NCI-H1694 treated with DMSO at 0.1 percent for 48 hours (cell line): ENCODE measurements around the gene CRNN.

ENCODE experiments used
- DNase-seq: peaks from one replicate; lab custom pipeline; 2025; lab: John Stamatoyannopoulos, UW

Gene CRNN

GRCh38 chr1:152413909-152414308 lies at the start of gene CRNN:
TSS of gene CRNN (minus strand) at chr1:152414263. CDS start at chr1:152412233, 2,030 bp downstream.
- DNase-seq: no peak

DNA sequence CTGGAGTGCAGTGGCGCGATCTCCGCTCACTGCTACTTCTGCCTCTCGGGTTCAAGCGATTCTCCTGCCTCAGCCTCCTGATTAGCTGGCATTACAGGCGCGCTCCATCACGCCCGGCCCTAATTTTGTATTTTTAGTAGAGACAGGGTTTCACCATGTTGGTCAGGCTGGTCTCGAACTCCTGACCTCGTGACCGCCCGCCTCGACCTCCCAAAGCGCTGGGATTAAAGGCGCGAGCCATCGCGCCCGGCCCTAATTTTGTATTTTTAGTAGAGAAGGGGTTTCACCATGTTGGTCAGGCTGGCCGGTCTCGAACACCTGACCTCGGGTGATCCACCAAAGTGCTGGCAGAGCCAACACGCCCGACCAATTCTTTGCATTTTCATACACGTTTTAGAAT lies 48.6 kb upstream of the CRNN start:
- no peak for DNase-seq

DNA sequence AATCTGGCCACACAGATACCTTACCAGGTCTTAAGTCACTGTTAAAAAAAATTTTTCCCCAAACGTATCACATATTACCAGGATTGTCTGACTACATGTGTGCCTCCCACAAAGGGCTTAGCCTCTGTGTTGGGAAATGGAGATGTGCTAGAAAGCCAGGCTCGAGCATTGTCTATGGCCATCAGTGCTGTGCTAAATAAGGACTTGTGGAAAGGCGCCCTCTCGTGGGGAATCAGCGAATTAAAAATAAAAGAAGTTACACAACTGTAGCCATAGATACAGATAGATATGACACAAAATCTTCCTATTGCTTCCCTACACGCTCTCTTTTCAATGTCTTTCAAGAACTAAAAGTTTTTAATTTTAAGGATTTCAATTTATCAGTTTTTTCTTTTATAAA lies 47.5 kb upstream of the CRNN start:
- DNase-seq: peak; percentile 30

GRCh38 chr1:152460529-152460899 lies 46.5 kb upstream of the CRNN start:
- no peak for DNase-seq

DNA sequence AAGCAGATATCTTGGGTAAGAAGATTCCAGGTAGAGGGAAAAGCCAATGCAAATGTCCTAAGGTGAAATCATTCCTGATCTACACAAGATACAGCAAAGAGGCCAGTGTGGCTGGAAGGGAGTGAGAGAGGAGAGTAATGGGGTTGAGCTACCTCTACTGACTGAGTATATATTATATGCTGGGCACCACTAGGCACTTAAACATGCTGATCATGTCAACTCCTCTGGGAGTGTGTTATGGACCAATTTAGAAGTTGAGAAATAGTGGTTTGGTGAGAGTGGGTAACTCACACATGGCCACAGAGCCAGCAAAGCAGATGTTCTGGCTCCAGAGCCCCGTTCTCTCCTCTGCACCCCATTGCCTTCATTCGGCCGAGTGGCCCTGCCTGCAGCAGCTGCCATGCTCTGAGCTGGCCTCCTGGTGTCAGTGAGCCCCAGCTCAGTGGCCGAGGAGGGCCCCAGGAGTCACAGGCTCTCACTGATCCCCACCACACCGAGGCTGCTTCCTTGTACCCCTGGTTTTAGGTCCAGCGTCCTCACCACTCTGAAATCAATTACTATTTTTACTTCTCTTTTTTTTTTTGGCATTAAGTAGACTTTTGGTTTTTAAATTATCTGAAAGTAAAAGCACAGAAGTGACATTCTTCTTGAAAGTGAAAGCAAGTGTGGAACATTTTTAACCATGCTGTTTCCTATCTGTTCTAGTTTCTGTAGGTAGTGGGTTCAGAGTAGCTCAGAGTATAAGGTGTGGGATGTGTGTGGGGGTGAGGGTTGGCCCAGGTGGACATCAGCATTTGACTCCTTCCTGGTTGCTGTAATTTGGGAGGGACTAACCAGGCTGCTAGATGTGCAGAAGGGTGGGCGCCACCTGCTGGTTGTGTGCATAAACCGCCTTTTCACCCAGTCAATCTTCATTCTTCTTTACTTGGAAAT lies 45.8 kb upstream of the CRNN start:
- DNase-seq: peak; percentile 32

DNA sequence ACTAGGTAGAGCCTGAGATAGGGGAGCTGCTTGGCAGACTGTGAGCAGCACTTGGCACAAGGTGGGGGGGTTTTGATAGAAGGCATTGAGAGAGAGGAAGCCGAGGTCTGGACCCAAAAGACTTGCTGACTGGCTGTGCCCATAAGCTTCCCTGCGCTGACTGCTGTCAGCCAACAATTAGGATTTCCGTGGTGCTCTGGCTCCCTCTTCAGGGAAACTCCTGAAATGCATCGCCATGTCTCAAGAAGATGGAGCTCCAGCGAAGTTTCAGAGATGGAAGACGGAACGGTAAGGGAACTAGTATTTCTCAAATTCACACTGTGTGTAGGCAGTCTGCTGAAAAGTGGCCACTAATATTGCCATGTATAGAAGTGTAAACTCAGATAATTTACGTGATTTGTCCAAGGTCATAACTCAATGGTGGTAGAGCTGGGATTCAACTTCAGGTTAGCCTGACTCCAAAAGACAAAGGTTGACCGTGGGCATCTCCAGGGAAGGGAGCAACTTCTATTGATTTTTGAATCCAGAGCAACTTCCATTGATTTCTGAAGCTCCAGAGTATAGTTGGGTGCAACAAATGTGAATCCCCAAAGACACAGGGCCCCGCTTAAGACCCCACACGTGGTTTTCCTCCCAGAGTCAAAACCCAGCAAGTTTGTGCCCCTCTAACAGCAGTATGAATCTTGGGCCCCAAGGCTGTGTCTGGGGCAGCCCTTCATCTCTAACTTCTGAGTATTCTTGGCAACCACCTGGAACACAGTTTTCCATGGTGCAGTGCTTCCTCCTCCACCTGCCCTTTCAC lies 44.5 kb upstream of the CRNN start:
- DNase-seq: peak; percentile 63

DNA sequence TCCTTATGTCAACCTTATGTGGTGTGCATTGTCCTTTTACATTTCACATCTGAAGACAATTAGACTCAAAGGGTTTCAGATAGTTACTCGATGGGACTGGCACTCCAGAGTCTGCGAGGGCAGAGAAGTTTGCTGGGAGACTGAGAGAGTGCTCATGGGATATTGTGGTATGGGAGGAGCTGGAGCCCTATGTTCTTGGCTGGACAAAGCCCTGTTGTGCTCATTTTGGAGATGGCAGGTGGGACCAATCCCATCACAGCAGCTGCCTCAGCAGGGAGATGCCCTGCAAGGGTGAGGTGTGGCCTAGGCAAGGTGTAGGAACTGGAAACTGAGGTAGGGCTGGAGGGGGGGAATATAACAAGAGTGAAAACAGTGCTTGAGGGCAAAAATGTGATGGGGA lies 43.5 kb upstream of the CRNN start:
- DNase-seq: no peak

- no peak for DNase-seq
Observed at GRCh38 chr1:152457071-152457470, 43.0 kb upstream of the CRNN start.

- DNase-seq: no peak
Observed at GRCh38 chr1:152451254-152451653, 37.2 kb upstream of the CRNN start.

DNA sequence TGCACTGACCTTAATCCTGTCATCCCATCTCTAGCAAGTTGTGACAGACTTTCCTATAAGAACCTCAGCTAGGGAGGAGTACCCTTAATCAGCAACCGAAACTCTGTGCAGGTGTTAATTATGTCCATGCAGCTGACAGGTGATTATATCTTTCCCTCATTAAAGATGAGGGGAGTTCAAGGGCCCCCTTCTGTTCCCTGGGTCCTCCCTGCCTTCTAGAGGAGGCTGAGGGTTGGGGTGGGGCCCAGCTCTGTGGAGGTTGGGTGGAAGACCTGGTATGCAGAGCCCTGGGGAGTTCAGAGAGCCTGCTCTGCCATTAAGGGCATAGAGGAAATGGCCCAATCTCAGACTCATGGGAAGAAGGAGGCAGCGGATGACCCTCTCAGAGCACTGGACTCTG lies 35.6 kb upstream of the CRNN start:
- DNase-seq: no peak

DNA sequence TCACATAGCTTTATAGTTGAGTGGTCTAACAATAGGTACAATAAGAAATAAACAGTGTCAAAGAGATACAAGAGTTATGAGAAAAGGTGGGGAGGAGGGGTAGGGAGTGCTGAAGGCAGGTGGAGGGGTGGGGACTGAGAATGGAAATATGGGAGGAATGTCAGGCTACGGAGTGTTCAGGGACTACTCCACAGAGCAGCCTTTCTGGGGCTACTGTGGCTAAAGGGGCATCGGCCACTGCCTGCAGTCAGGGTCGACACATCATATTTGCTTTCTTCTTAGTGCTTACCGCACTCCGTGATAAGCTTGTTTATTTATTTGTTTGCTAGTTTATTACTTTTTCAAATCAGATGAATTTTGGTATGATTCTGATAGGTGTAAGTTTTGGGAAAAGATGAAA lies 34.4 kb upstream of the CRNN start:
- no peak for DNase-seq

DNA sequence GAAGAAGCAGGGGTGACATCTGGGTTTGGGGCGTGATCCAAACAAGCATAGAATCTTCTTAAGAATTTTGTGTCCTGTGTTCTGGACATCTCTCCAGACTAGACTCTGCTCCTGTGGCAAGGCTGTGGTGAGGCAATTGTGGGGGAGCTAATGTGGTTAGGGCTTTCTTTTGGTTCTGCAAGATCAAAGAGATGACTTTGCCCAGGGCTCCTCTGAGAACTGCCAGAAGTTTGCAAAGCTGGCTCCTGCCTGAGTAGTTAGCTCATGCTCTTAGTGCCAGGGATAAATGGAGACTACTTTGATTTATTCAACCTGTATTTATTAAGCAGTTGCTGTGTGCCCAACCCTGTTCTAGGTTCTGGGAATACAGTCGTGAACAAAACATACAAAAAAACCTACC lies 34.0 kb upstream of the CRNN start:
- DNase-seq: no peak

DNA sequence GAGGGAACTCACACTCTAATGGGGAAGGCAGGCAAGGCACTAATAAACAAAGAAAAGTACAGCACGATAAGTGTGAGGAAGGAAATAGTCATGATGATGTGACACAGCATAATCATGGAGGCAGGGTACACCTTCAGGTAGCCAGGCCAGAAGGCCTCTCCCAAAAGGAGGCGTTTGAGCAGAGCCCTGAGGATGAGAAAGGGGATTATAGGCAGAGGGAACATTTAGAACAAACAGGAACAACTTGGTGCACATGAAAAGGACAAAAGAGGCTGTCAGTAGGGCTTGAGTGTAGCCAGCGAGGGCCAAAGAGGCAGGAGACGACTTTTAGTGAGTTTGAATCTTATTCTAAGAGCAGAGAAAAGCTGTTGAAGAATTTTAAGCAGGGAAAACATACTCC lies 33.4 kb upstream of the CRNN start:
- DNase-seq: no peak

DNA sequence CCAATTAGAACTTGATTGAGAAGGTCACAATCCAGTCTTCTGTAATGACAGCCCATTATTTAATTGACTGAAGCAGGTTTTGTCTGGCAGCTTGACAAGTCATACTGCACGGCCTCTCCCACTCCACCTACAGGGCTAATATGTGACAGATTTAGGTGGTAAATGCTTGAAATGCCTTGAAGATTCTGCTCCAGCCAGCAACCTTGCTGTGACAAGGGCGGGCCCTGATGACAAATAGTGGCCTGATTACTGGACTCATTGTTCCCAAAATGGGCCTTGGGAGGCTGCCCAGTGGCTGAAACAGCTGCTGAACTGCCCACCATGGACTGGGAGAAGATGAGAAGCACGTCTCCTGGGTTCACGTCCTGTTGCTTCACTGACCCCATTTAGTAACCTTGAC lies 30.0 kb upstream of the CRNN start:
- no peak for DNase-seq

GRCh38 chr1:152442765-152443164 lies 28.7 kb upstream of the CRNN start:
- no peak for DNase-seq

GRCh38 chr1:152442301-152442700 lies 28.2 kb upstream of the CRNN start:
- no peak for DNase-seq

GRCh38 chr1:152441756-152442155 lies 27.7 kb upstream of the CRNN start:
- no peak for DNase-seq

DNA sequence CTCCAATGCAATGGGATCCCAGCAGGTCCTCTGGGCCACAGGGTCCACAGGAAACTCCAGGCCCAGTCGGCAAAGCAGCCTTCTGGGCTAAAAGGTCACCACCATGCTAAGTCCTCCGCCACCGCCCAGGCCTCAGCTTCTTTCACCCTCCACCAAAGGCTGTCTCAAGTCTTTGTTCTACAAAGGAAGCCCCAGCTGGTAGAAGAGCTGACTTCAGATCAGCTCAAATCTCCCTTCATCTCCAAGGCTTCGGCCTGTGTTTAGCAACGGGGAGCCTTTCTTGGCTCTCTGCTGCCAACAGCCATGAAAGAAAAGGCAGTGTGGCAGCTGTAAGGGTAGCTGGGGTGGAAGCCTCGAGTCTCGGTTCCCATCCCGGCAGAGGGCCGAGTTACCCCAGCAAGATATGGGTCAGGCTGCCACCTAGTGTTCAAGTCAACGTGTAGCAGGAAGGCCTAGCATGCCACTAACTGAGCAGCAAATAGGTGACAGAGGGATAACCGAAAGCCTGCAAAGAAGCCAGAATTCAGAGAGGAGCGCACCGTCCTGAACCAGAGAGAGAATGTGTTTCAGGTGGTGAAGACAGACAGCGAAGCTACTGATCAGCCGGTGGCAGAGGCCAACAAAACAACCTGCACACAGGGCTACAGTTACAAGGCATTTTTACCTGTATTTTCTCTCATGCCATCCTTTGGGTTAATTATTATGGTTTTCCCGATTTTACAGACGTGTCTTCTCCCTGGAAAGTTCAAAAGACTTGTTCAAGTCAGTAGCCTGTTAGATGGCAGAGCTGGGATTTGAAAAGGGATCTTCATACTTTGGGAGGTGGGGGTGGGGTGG lies 26.8 kb upstream of the CRNN start:
- peak; percentile 65 for DNase-seq

DNA sequence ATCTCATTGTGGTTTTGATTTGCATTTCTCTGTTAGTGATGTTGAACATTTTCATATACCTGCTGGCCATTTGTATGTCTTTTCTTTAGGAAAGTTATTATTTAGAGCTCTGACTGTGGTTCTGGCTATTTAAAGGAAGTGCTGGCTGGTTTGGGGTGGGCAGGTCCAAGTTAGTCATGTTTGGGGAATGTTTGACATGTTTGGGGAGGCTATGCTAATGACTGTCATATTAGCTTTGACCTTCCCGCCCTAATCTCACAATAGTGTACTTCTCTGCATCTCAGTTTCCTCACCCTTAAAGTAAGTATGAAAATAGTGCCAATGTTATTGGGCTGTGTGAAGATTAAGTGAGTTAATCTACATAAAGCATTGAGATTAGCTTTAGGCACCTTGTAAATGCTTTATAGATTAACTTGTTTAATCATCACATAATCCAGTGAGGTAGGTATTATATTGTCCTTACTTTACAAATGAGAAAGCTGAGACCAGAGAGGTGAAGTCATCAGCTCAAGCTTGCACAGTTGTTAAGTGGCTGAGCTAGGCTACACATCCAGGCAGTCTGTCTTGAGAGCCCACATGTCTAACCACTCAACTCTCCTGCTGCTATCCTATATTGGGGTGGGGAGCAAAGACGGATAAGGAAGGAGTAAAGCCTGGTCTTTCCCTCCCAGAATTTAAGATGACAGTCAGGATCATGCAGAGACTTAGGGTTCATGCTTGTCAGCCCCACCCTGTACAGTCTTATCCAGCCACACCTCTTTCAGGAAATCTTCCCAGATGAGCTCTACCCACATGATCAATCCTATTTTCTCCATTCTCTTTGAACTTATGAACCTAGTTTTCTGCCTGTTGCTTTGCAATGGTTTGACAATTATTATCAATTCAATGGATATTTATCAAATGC lies 22.8 kb upstream of the CRNN start:
- DNase-seq: no peak

- DNase-seq: no peak
Observed at GRCh38 chr1:152427458-152427857, 13.4 kb upstream of the CRNN start.

DNA sequence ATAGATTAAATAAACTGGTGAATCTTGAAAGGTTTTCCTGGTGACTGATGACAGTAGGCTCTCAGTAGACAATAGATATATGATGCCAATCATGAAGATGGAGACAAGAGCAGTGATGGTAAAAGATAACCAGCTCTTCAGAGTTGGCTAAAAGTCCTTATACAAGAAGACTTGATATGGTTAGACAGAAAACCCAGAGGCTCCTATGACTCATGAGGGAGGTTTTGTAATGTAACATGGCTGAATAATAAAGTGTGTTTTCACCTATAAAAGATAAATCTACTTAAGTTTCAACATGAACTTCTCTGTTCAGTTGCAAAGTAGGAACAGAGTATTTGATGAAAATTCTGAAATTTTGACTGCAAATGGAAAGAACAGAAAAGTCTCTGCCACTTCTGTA lies 12.7 kb upstream of the CRNN start:
- no peak for DNase-seq
